ENCODE measurements around the gene MICAL3.

DNA sequence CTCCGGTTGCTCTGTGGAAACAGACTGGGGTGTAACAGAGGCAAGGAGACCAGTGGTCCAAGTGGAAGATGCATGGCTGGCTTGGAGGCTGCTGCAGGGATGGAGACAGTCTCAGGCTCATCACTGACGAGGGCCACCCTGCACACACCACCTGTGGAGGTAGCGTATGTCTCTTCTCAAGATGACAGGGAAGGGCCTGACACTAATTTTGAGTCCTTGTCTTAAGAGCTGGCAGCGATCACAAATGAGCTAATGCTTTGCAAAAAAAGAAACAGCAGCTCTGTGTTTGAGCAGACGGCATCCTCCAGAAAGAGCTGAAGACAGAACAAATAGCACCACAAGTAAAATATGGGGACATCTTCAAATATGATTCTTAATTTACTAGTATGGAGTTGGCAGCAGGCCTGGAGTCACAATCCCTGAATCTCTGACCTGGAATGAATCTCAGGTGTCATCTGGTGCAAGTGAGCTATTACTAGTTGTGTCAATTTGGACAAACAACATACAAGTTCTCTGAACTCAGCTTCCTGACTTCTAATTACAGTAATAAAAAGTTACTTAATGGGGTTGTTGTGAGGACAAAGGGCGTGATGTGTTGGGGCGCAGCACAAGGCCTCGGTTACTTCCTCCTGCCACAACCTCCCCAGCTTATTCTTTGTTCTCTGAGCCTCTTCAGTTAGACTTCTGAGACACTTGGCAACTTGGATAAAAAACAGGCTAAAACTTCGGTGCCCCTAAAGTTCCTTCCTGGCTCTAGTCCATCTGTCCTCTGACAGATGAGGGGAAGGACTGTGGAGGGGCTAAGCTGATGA lies 154.9 kb downstream of the MICAL3 start:
- no peak for TF ChIP-seq EZH2phosphoT487 (IDR thresholded peaks at IDR 0.05; ENCODE audit: insufficient read depth, low read depth)
- TF ChIP-seq EZH2 (IDR thresholded peaks at IDR 0.05; ENCODE audit: insufficient read depth, poor library complexity, severe bottlenecking) = no peak

Data from GM23248 (cell line).